Measurements from ENCODE around the gene GREB1L. TPM values are rescaled to one million over a fixed set of nuclear protein-coding genes. Genes with fewer than 3 reads are reported as not detected.

The GREB1L gene
- polyA plus RNA-seq, 1 experiment: 2.7 TPM

- TF ChIP-seq CTCF (IDR thresholded peaks at IDR 0.05; ENCODE audit: insufficient read depth, low read depth, low read length): no peak
- POLR2A ChIA-PET: no interaction called here
- Histone ChIP-seq H3K27me3 (ENCODE audit: control insufficient read depth, insufficient read depth, low read length) (no peaks in the 10 kb centered on the region), H3K36me3 (ENCODE audit: control insufficient read depth, insufficient read depth, low read length) (no peaks in the 10 kb centered on the region), H3K4me3 (ENCODE audit: low read depth, low read length) (no peak overlapping the region)
- CTCF ChIA-PET: interaction anchor here (0.7 kb wide), 1 partner anchor 65 kb away, joined by 3 read pairs; no protein-coding TSS in a partner anchor
- DNase-seq (ENCODE audit: low read depth): no peak
These were observed 27.3 kb downstream of the GREB1L start for GRCh38 chr18:21269349-21269748.

GRCh38 chr18:21270453-21270852, 28.4 kb downstream of the GREB1L start:
- no peaks in the 10 kb centered on the region for H3K27me3 ChIP-seq (ENCODE audit: control insufficient read depth, insufficient read depth, low read length)
- no peak for TF ChIP-seq CTCF (IDR thresholded peaks at IDR 0.05; ENCODE audit: insufficient read depth, low read depth, low read length)
- ChIA-PET CTCF (no interaction called here), POLR2A (no interaction called here)
- no peaks in the 10 kb centered on the region for H3K36me3 ChIP-seq (ENCODE audit: control insufficient read depth, insufficient read depth, low read length)
- no peak for DNase-seq (ENCODE audit: low read depth)
- no peak overlapping the region for H3K4me3 ChIP-seq (ENCODE audit: low read depth, low read length)

- Histone ChIP-seq H3K4me3 (ENCODE audit: low read depth, low read length) (no peak overlapping the region), H3K27me3 (ENCODE audit: control insufficient read depth, insufficient read depth, low read length) (no peaks in the 10 kb centered on the region), H3K36me3 (ENCODE audit: control insufficient read depth, insufficient read depth, low read length) (no peaks in the 10 kb centered on the region)
- POLR2A ChIA-PET: no interaction called here
- CTCF ChIA-PET: no interaction called here
- TF ChIP-seq CTCF (IDR thresholded peaks at IDR 0.05; ENCODE audit: insufficient read depth, low read depth, low read length): no peak
- DNase-seq (ENCODE audit: low read depth): no peak
These were observed 30.1 kb downstream of the GREB1L start for GRCh38 chr18:21272016-21272579.

- H3K4me3 ChIP-seq (ENCODE audit: low read depth, low read length): no peak overlapping the region
- DNase-seq (ENCODE audit: low read depth): no peak
- ChIA-PET CTCF (no interaction called here), POLR2A (no interaction called here)
- H3K27me3 ChIP-seq (ENCODE audit: control insufficient read depth, insufficient read depth, low read length): no peaks in the 10 kb centered on the region
- no peak for TF ChIP-seq CTCF (IDR thresholded peaks at IDR 0.05; ENCODE audit: insufficient read depth, low read depth, low read length)
- no peaks in the 10 kb centered on the region for H3K36me3 ChIP-seq (ENCODE audit: control insufficient read depth, insufficient read depth, low read length)
These were observed 31.5 kb downstream of the GREB1L start for GRCh38 chr18:21273568-21273967.

DNA sequence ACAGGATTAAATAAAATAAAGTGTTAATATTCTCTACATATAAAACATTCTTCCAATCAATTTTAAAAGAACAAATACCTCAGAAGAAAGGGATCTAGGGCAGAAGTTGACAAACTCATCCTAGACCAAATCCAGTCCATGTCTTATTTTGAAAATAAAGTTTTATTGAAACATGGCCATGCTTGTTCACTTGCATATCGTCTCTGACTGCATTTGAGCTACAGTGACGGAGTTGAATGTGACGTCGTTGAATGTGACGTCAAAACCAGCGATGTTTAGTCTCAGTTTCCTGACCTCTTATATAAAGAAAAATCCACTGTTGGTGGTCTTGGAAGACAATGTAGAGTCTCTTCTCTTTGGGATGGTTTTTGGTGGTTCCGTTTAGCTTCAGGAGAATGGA, 33.6 kb downstream of the GREB1L start:
- ChIA-PET CTCF (interaction anchor here (1.2 to 1.4 kb wide), 2 partner anchors 15 to 39 kb away, joined by 3 read pairs; no protein-coding TSS in a partner anchor), POLR2A (no interaction called here)
- no peak for TF ChIP-seq CTCF (IDR thresholded peaks at IDR 0.05; ENCODE audit: insufficient read depth, low read depth, low read length)
- H3K36me3 ChIP-seq (ENCODE audit: control insufficient read depth, insufficient read depth, low read length): no peaks in the 10 kb centered on the region
- H3K4me3 ChIP-seq (ENCODE audit: low read depth, low read length): no peak overlapping the region
- no peaks in the 10 kb centered on the region for H3K27me3 ChIP-seq (ENCODE audit: control insufficient read depth, insufficient read depth, low read length)
- DNase-seq (ENCODE audit: low read depth): no peak
